OCI-LY1 (cell line): ENCODE data around the gene AGPAT1.

Source experiments
- H2AFZ ChIP-seq: fragments of 200-600 bp; sonication (generic), shearing (Covaris generic); 2 replicates; pipeline ENCODE4 v1.6.0; 2014; ENCODE audit warnings: antibody characterized with exemption, mild to moderate bottlenecking, low read length
- H3F3A ChIP-seq: fragments of 200-600 bp; sonication (generic), shearing (Covaris generic); 2 replicates; pipeline ENCODE4 v1.6.0; 2014; ENCODE audit warnings: mild to moderate bottlenecking, antibody characterized with exemption, low read length, moderate library complexity; ENCODE audit not compliant: insufficient read depth
- H3K27ac ChIP-seq: fragments of 200-600 bp; sonication (generic); 2 replicates; pipeline ENCODE4 v1.5.1; 2014; ENCODE audit warnings: low read length, mixed run types, mild to moderate bottlenecking, low read depth; ENCODE audit not compliant: poor library complexity, severe bottlenecking
- H3K27me3 ChIP-seq: fragments of 200-600 bp; sonication (generic); 2 replicates; pipeline ENCODE4 v1.6.0; 2014; ENCODE audit warnings: antibody characterized with exemption, mild to moderate bottlenecking, low read length, moderate library complexity; ENCODE audit not compliant: insufficient read depth
- H3K36me3 ChIP-seq: fragments of 200-600 bp; sonication (generic); 2 replicates; pipeline ENCODE4 v1.6.1; 2014; ENCODE audit warnings: mild to moderate bottlenecking, antibody characterized with exemption, low read length, moderate library complexity, mixed read lengths; ENCODE audit not compliant: insufficient read depth
- H3K4me1 ChIP-seq: fragments of 200-600 bp; sonication (generic); 2 replicates; pipeline ENCODE4 v1.5.1; 2014; ENCODE audit warnings: mild to moderate bottlenecking, low read length, moderate library complexity; ENCODE audit not compliant: insufficient read depth, severe bottlenecking
- H3K4me2 ChIP-seq: fragments of 200-600 bp; sonication (generic), shearing (Covaris generic); 2 replicates; pipeline ENCODE4 v1.6.1; 2014; ENCODE audit warnings: low read length
- H3K4me3 ChIP-seq: fragments of 200-600 bp; sonication (generic); 2 replicates; pipeline ENCODE4 v1.5.1; 2014; ENCODE audit warnings: low read length, low read depth, mild to moderate bottlenecking, mixed read lengths; ENCODE audit not compliant: poor library complexity, severe bottlenecking
- H3K79me2 ChIP-seq: fragments of 200-600 bp; shearing (Covaris generic); 2 replicates; pipeline ENCODE4 v1.6.1; 2016; ENCODE audit warnings: mixed run types, low read length, mixed read lengths; ENCODE audit not compliant: insufficient read depth
- H3K9ac ChIP-seq: fragments of 200-600 bp; sonication (generic), shearing (Covaris generic); 2 replicates; pipeline ENCODE4 v1.6.1; 2014; ENCODE audit warnings: mild to moderate bottlenecking, low read length, mixed read lengths
- H3K9me2 ChIP-seq: fragments of 200-600 bp; sonication (generic), shearing (Covaris generic); 2 replicates; pipeline ENCODE4 v1.6.1; 2014; ENCODE audit warnings: low read depth, mild to moderate bottlenecking, low read length, mixed read lengths
- H3K9me3 ChIP-seq: fragments of 200-600 bp; shearing (Covaris generic); 2 replicates; pipeline ENCODE4 v1.6.1; 2014; ENCODE audit warnings: low read length, mixed read lengths
- H4K20me1 ChIP-seq: fragments of 200-600 bp; sonication (generic), shearing (Covaris generic); 2 replicates; pipeline ENCODE4 v1.6.0; 2016; ENCODE audit warnings: mild to moderate bottlenecking, low read length; ENCODE audit not compliant: insufficient read depth
- CTCF ChIP-seq: fragments of 200-600 bp; sonication (generic), shearing (Covaris generic); IDR thresholded peaks from 2 replicates; pipeline ENCODE4 v1.5.1; 2017; ENCODE audit warnings: mild to moderate bottlenecking, antibody characterized with exemption, low read length, moderate library complexity, mixed read lengths
- EZH2 ChIP-seq: fragments of 200-600 bp; sonication (generic), shearing (Covaris generic); IDR thresholded peaks from 2 replicates; pipeline ENCODE4 v1.8.0; 2017; ENCODE audit warnings: borderline replicate concordance, mixed run types, mild to moderate bottlenecking, antibody characterized with exemption, low read length, moderate library complexity, mixed read lengths

The AGPAT1 gene

GRCh38 chr6:32203426-32204267 is 27.8 kb upstream of the AGPAT1 start:
- Histone ChIP-seq H2AFZ (no peak overlapping the region), H3K79me2 (no peaks in the 10 kb centered on the region), H3K9ac (no peak overlapping the region), H3K4me3 (no peak overlapping the region), H3K27ac (no peak overlapping the region), H3K9me2 (no peaks in the 10 kb centered on the region), H3K4me2 (no peak overlapping the region), H3K9me3 (no peaks in the 10 kb centered on the region), H4K20me1 (no peaks in the 10 kb centered on the region), H3K36me3 (no peaks in the 10 kb centered on the region), H3K4me1 (no peaks in the 10 kb centered on the region), H3F3A (no peaks in the 10 kb centered on the region), H3K27me3 (0 out of 2 replicates have a peak, but pooled peaks cover 6% of the 10 kb centered on the region)
- TF ChIP-seq CTCF (no peak), EZH2 (no peak)

- H4K20me1 ChIP-seq, result no peaks in the 10 kb centered on the region
- H3K9me3 ChIP-seq, result no peaks in the 10 kb centered on the region
- H3K4me2 ChIP-seq, result no peak overlapping the region
- H3K4me3 ChIP-seq, result no peak overlapping the region
- H3K27me3 ChIP-seq, result 0 out of 2 replicates have a peak, but pooled peaks cover 6% of the 10 kb centered on the region
- H3K79me2 ChIP-seq, result no peaks in the 10 kb centered on the region
- H3K4me1 ChIP-seq, result peaks cover 6% of the 10 kb centered on the region
- no peak for TF ChIP-seq EZH2
- TF ChIP-seq CTCF, result no peak
- no peaks in the 10 kb centered on the region for H3K9me2 ChIP-seq
- no peak overlapping the region for H3K27ac ChIP-seq
- no peak overlapping the region for H2AFZ ChIP-seq
- no peaks in the 10 kb centered on the region for H3K36me3 ChIP-seq
- H3K9ac ChIP-seq, result no peak overlapping the region
- no peaks in the 10 kb centered on the region for H3F3A ChIP-seq
These were observed 26.3 kb upstream of the AGPAT1 start for GRCh38 chr6:32202186-32202585.

- Histone ChIP-seq H3K4me3 (no peak overlapping the region), H3K9ac (no peak overlapping the region), H3K27ac (no peak overlapping the region), H3K4me1 (peaks cover 16% of the 10 kb centered on the region), H3K4me2 (no peak overlapping the region), H4K20me1 (no peaks in the 10 kb centered on the region), H2AFZ (no peak overlapping the region), H3K9me2 (no peaks in the 10 kb centered on the region), H3F3A (no peaks in the 10 kb centered on the region), H3K79me2 (no peaks in the 10 kb centered on the region), H3K27me3 (no peaks in the 10 kb centered on the region), H3K9me3 (no peaks in the 10 kb centered on the region), H3K36me3 (no peaks in the 10 kb centered on the region)
- TF ChIP-seq CTCF (no peak), EZH2 (no peak)
These were observed 25.0 kb upstream of the AGPAT1 start for GRCh38 chr6:32200711-32201475.
